Adrenal gland (tissue), 12 donors: Measurements from ENCODE around the gene TMEM132C. TPM values are rescaled to one million over a fixed set of nuclear protein-coding genes. Genes with fewer than 3 reads are reported as not detected.

Experiments used
- DNase-seq, 7 donors: peaks; one replicate each; pipeline ENCODE4 v3.0.0-alpha.2; 2019 to 2020
- H3K27ac ChIP-seq, 5 donors: fragments of 200-600 bp; sonication (generic) in 4 of 5; 1 replicate in 3 of 5; 2 replicates in 2 of 5; pipeline versions ENCODE4 v1.5.1 to v1.8.0; 2016 to 2020; ENCODE audit warnings: mild to moderate bottlenecking in 1 of 5
- H3K27me3 ChIP-seq: fragments of 200-600 bp; 2 replicates; pipeline ENCODE4 v1.8.0; 2021
- H3K36me3 ChIP-seq, 2 donors: fragments of 200-600 bp; replicated peaks in 1 of 2; 1 replicate in 1 of 2; 2 replicates in 1 of 2; pipeline versions ENCODE4 v1.5.1 to v1.8.0; 2018 to 2022
- H3K4me1 ChIP-seq, 2 donors: fragments of 200-600 bp; replicated peaks in 1 of 2; 1 replicate in 1 of 2; 2 replicates in 1 of 2; pipeline versions ENCODE4 v1.5.1 to v1.8.0; 2018 to 2021
- H3K4me3 ChIP-seq, 4 donors: fragments of 200-600 bp; sonication (generic) in 3 of 4; one replicate each; pipeline ENCODE4 v1.5.1; 2016 to 2018
- H3K9me3 ChIP-seq, 3 donors: fragments of 200-600 bp; sonication (generic) in 1 of 3; replicated peaks in 1 of 3; 1 replicate in 2 of 3; 2 replicates in 1 of 3; pipeline versions ENCODE4 v1.5.1 to v1.8.0; 2016 to 2021
- CTCF ChIP-seq, 6 experiments: fragments of 450-650 bp in 4 of 6; fragments of 200-600 bp in 2 of 6; sonication (generic) in 1 of 6; IDR thresholded peaks; 1 replicate in 5 of 6; 2 replicates in 1 of 6; pipeline versions ENCODE4 v1.5.1 to v1.8.0; 2016 to 2021; ENCODE audit warnings: antibody characterized with exemption in 6 of 6, mild to moderate bottlenecking in 2 of 6, moderate library complexity in 1 of 6
- POLR2A ChIP-seq, 2 donors: fragments of 450-650 bp; IDR thresholded peaks; one replicate each; pipeline ENCODE4 v1.6.1; 2017; ENCODE audit warnings: antibody characterized with exemption in 2 of 2, mild to moderate bottlenecking in 2 of 2, moderate library complexity in 1 of 2
- WGBS, 4 donors: extraction: QIAGEN DNeasy Blood & Tissue Kit in 2 of 4; methylation state at CpG; one replicate each; pipeline versions ENCODE4 v1.1.5 to v1.1.7; 2013 to 2017; 5-methylcytosine and 5-hydroxymethylcytosine counted together
- intact Hi-C, 2 donors: fragments of 100-400 bp; cut with DNase I; formaldehyde crosslinking; loops; one replicate each; pipeline versions ENCODE4 v1.14.1 to v1.15.0; 2022 to 2023
- polyA plus RNA-seq, 3 donors: library from polyadenylated mRNA; stranded (reverse); fragments of 200-250 nt in 2 of 3; fragments of 350-450 nt in 1 of 3; fragmentation: Illumina TruSeq in 1 of 3; extraction: RNeasy Lipid Tissue Mini Kit (QIAGEN cat#74804) in 1 of 3; gene quantifications; one replicate each; pipeline ENCODE4 v1.2.3, GENCODE V29; 2013 to 2014
- total RNA-seq, 9 donors: library from RNA; depleted of rRNA in 4 of 9; stranded (reverse); fragments of >200 nt in 4 of 9; fragments of 120-200 nt in 1 of 9; fragmentation: NEBNext Ultra II Directional in 1 of 9; extraction: Animal tissue kit (Norgen Biotek cat#: 25700) in 1 of 9; gene quantifications; one replicate each; pipeline versions ENCODE4 v1.1.0 to v1.2.4, GENCODE V29; 2013 to 2023
- donor health status: healthy with polysubstance abuse.
- donor health status: Bipolar disorder and iron deficiency.
- donor health status: DM: yes; HTN: yes; CAD: no.
- donor health status: DM: no; HTN: no; CAD: no.
- donor health status: DM: no; HTN: no; CAD: no.
- donor health status: DM: yes; HTN: yes; CAD: no.

Gene TMEM132C
- total and polyA plus RNA-seq, 12 donors: 1.2 to 4.2 (median 2.5) TPM

DNA sequence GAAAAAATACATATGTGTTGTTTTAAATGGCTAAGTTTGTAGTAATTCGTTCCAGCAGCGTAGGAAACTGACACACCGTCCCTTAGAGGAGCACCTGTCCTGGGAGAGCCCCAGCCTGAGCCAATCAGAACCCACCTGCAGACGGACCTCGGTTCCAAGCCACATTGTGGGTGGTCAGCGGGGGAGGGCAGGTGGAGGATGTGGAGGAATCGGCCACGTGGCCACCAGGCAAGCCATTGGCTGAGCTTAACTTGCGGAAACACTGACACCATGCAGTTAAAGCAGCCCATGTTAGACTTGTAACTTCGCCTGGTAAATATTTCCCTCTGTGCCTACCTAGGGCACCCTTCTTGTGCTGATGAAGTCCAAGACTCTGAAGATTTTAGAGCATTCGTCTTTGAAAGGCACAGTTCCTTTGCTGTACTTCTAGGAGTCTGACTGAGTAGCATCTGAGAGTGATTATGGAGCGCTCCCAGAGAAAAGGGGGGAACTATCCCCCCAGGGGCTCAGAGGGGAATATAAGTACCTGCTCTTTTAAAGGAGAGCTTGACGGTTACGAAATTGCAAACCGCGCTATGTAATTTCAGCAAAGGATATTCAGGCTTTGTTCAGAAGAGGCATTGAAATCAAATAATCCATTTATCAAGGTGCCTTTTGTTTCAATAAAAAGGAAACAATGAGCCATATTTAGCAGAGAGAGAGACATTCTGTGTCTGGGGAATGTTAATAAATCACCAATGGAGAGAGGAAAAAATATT is 135.7 kb downstream of the TMEM132C start:
- Histone ChIP-seq H3K4me1 (no peaks in the 10 kb centered on the region), H3K27me3 (no peaks in the 10 kb centered on the region), H3K27ac (no peak overlapping the region), H3K36me3 (no peaks in the 10 kb centered on the region), H3K4me3 (no peak overlapping the region), H3K9me3 (no peaks in the 10 kb centered on the region)
- no peak for DNase-seq
- intact Hi-C loops: no loop called here
- WGBS, 4 donors: 47 to 60% (median 51%) methylated on average over 16 of the region's 16 CpGs
- TF ChIP-seq POLR2A (IDR thresholded peaks at IDR 0.05) (no peak), CTCF (IDR thresholded peaks at IDR 0.05) (no peak)

- intact Hi-C loops: no loop called here
- no peak for TF ChIP-seq POLR2A (IDR thresholded peaks at IDR 0.05)
- TF ChIP-seq CTCF (IDR thresholded peaks at IDR 0.05): no peak
- no peaks in the 10 kb centered on the region for H3K27me3 ChIP-seq
- H3K9me3 ChIP-seq: no peaks in the 10 kb centered on the region
- no peak overlapping the region for H3K27ac ChIP-seq
- DNase-seq: no peak
- no peaks in the 10 kb centered on the region for H3K36me3 ChIP-seq
- 37 to 46% (median 38%) methylated on average over 9 of the region's 9 CpGs for WGBS, 4 donors
- H3K4me3 ChIP-seq: no peak overlapping the region
- H3K4me1 ChIP-seq: no peaks in the 10 kb centered on the region
Observed at GRCh38 chr12:128408669-128409068, 141.7 kb downstream of the TMEM132C start.

GRCh38 chr12:128415036-128415560 is 148.1 kb downstream of the TMEM132C start:
- intact Hi-C loops: no loop called here
- Histone ChIP-seq H3K9me3 (no peaks in the 10 kb centered on the region), H3K4me1 (no peaks in the 10 kb centered on the region), H3K27me3 (no peaks in the 10 kb centered on the region), H3K27ac (no peak overlapping the region), H3K36me3 (no peaks in the 10 kb centered on the region), H3K4me3 (no peak overlapping the region)
- TF ChIP-seq POLR2A (IDR thresholded peaks at IDR 0.05): no peak
- TF ChIP-seq CTCF (IDR thresholded peaks at IDR 0.05): no peak
- no peak for DNase-seq
- WGBS, 4 donors: 89 to 93% (median 92%) methylated on average over 14 to 27 of the region's 27 CpGs

- 61 to 82% (median 67%) methylated on average over 5 of the region's 5 CpGs for WGBS, 4 donors
- Histone ChIP-seq H3K27ac (no peak overlapping the region), H3K36me3 (no peaks in the 10 kb centered on the region), H3K4me3 (no peak overlapping the region), H3K27me3 (no peaks in the 10 kb centered on the region), H3K9me3 (no peaks in the 10 kb centered on the region), H3K4me1 (no peaks in the 10 kb centered on the region)
- intact Hi-C loops: no loop called here
- DNase-seq: no peak
- no peak for TF ChIP-seq POLR2A (IDR thresholded peaks at IDR 0.05)
- TF ChIP-seq CTCF (IDR thresholded peaks at IDR 0.05): no peak
Observed at GRCh38 chr12:128418944-128419343, 152.0 kb downstream of the TMEM132C start.
